Heart right ventricle (tissue), 16 donors: ENCODE results near the gene ZNFX1. TPM values are rescaled to one million over a fixed set of nuclear protein-coding genes. Genes with fewer than 3 reads are reported as not detected.

ENCODE experiments used
- ATAC-seq, 8 donors: fragments of 200-7000 bp; cut with Tn5 transposase; one replicate each; pipeline ENCODE4 v1.9.1; 2020; ENCODE audit warnings: mild to moderate bottlenecking in 8 of 8, moderate library complexity in 8 of 8, moderate number of reproducible peaks in 1 of 8
- DNase-seq, 2 donors: peaks; one replicate each; pipeline ENCODE4 v3.0.0-alpha.2; 2020
- H3K27ac ChIP-seq, 10 donors: fragments of 200-600 bp; sonication (generic) in 2 of 10; one replicate each; pipeline versions ENCODE4 v1.5.0 to v1.8.0; 2020 to 2022; ENCODE audit warnings: mild to moderate bottlenecking in 3 of 10
- H3K27me3 ChIP-seq, 7 donors: fragments of 200-600 bp; one replicate each; pipeline ENCODE4 v1.8.0; 2021 to 2022; ENCODE audit warnings: mild to moderate bottlenecking in 2 of 7
- H3K36me3 ChIP-seq, 9 donors: fragments of 200-600 bp; sonication (generic) in 1 of 9; one replicate each; pipeline versions ENCODE4 v1.5.0 to v1.8.0; 2020 to 2022; ENCODE audit warnings: mild to moderate bottlenecking in 2 of 9
- H3K4me1 ChIP-seq, 9 donors: fragments of 200-600 bp; sonication (generic) in 1 of 9; one replicate each; pipeline versions ENCODE4 v1.5.0 to v1.8.0; 2020 to 2022; ENCODE audit warnings: mild to moderate bottlenecking in 4 of 9
- H3K4me3 ChIP-seq, 10 donors: fragments of 200-600 bp; sonication (generic) in 2 of 10; one replicate each; pipeline versions ENCODE4 v1.5.0 to v1.8.0; 2020 to 2022; ENCODE audit warnings: mild to moderate bottlenecking in 7 of 10, moderate library complexity in 2 of 10
- H3K9me3 ChIP-seq, 11 donors: fragments of 200-600 bp in 10 of 11; sonication (generic) in 2 of 11; one replicate each; pipeline versions ENCODE4 v1.5.0 to v1.8.0; 2013 to 2022; ENCODE audit warnings: mild to moderate bottlenecking in 2 of 11, control low read depth in 1 of 11, moderate library complexity in 1 of 11
- CTCF ChIP-seq, 9 donors: fragments of 200-600 bp; sonication (generic) in 2 of 9; IDR thresholded peaks; one replicate each; pipeline versions ENCODE4 v1.5.0 to v1.8.0; 2021 to 2022; ENCODE audit warnings: antibody characterized with exemption in 9 of 9, mild to moderate bottlenecking in 5 of 9, moderate library complexity in 1 of 9
- WGBS, 2 donors: extraction: QIAGEN DNeasy Blood & Tissue Kit; methylation state at CpG; one replicate each; pipeline ENCODE4 v1.1.7; 2013; ENCODE audit warnings: inconsistent platforms in 1 of 2; 5-methylcytosine and 5-hydroxymethylcytosine counted together
- intact Hi-C, 10 donors: fragments of 100-400 bp; cut with DNase I; formaldehyde crosslinking; loops; one replicate each; pipeline versions ENCODE4 v1.11.1 to v1.14.2; 2022
- polyA plus RNA-seq, 2 donors: library from polyadenylated mRNA; stranded (reverse); fragments of 200-250 nt; gene quantifications; one replicate each; pipeline ENCODE4 v1.2.3, GENCODE V29; 2013
- total RNA-seq, 10 donors: library from RNA; stranded (reverse); fragmentation: NEBNext Ultra II Directional in 3 of 10; extraction: Animal tissue kit (Norgen Biotek cat#: 25700) in 3 of 10; gene quantifications; one replicate each; pipeline versions ENCODE4 v1.2.1 to v1.2.4, GENCODE V29; 2021 to 2023
- donor health status: Arrhythmogenic right ventricular cardiomyopathy.
- donor health status: ischemic (EF 13 %, LVEDD 7.1; RV severe dilation, severe dysfunction).
- donor health status: healthy with polysubstance abuse.
- donor health status: DM: no; HTN: yes; CAD: no.
- donor health status: DM: no; HTN: no; CAD: no.
- donor health status: ischemic (EF 25% LVEDD 6.9; RV normal size, moderate dysfunction).
- donor health status: ischemic (EF 25% LVEDD 5.7; RV mildly dilated, moderate dysfunction).
- donor health status: healthy.
- donor health status: DM: yes; HTN: yes; CAD: no.
- donor health status: Ischemic cardiomyopathy.
- donor health status: ischemic (EF 35%, LVEDD 5.7; RV mildly dilated, moderate dysfunction).
- donor health status: nonischemic (EF 11% LVEDD 7.7; RV severe dilation, severe dysfunction).
- donor health status: DM: yes; HTN: yes; CAD: no.
- donor health status: PGD.
- donor health status: ischemic (EF 29% LVEDD 5.4; RV normal size, mild dysfunction).
- donor health status: nonischemic (EF 23%, LVEDD 6.1; RV moderate dilation, normal function).

Gene ZNFX1
- total and polyA plus RNA-seq, 12 donors: 7.8 to 49.5 (median 23.7) TPM

GRCh38 chr20:49261173-49261572 is 16.7 kb downstream of the ZNFX1 start:
- H3K27me3 ChIP-seq: no peaks in the 10 kb centered on the region
- H3K4me3 ChIP-seq: no peak overlapping the region
- intact Hi-C loops: no loop called here
- H3K36me3 ChIP-seq: peaks cover 7 to 100% (median 97%) of the 10 kb centered on the region in 9 donors
- ATAC-seq (no peak), DNase-seq (no peak)
- peaks cover 0 to 11% (median 4%) of the 10 kb centered on the region in 9 donors for H3K4me1 ChIP-seq
- no peaks in the 10 kb centered on the region for H3K9me3 ChIP-seq
- TF ChIP-seq CTCF (IDR thresholded peaks at IDR 0.05): no peak
- 97 to 99% methylated on average over 3 of the region's 3 CpGs for WGBS, 2 donors
- H3K27ac ChIP-seq: no peak overlapping the region

- Histone ChIP-seq H3K4me3 (no peak overlapping the region), H3K27me3 (no peaks in the 10 kb centered on the region), H3K36me3 (peaks cover 10 to 100% (median 97%) of the 10 kb centered on the region in 9 donors), H3K27ac (no peak overlapping the region), H3K4me1 (peaks cover 0 to 2% (median 0%) of the 10 kb centered on the region in 9 donors), H3K9me3 (no peaks in the 10 kb centered on the region)
- DNase-seq (no peak), ATAC-seq (no peak)
- intact Hi-C loops: no loop called here
- 93 to 97% methylated on average over 4 of the region's 4 CpGs for WGBS, 2 donors
- TF ChIP-seq CTCF (IDR thresholded peaks at IDR 0.05): no peak
Measured at GRCh38 chr20:49260218-49260617, 17.6 kb downstream of the ZNFX1 start.

GRCh38 chr20:49259799-49260198 is 18.1 kb downstream of the ZNFX1 start:
- H3K36me3 ChIP-seq: peaks cover 10 to 100% (median 95%) of the 10 kb centered on the region in 9 donors
- no peak overlapping the region for H3K27ac ChIP-seq
- 91 to 96% methylated on average over 2 of the region's 2 CpGs for WGBS, 2 donors
- no peaks in the 10 kb centered on the region for H3K27me3 ChIP-seq
- ATAC-seq: no peak
- intact Hi-C loops: no loop called here
- H3K4me1 ChIP-seq: no peaks in the 10 kb centered on the region
- no peak for DNase-seq
- H3K4me3 ChIP-seq: no peak overlapping the region
- H3K9me3 ChIP-seq: no peaks in the 10 kb centered on the region
- no peak for TF ChIP-seq CTCF (IDR thresholded peaks at IDR 0.05)

- DNase-seq (no peak), ATAC-seq (no peak)
- H3K27me3 ChIP-seq: no peaks in the 10 kb centered on the region
- no peaks in the 10 kb centered on the region for H3K9me3 ChIP-seq
- TF ChIP-seq CTCF (IDR thresholded peaks at IDR 0.05): no peak
- no peaks in the 10 kb centered on the region for H3K4me1 ChIP-seq
- no peak overlapping the region for H3K27ac ChIP-seq
- peaks cover 10 to 100% (median 95%) of the 10 kb centered on the region in 9 donors for H3K36me3 ChIP-seq
- intact Hi-C loops: no loop called here
- 62 to 70% methylated on average over 4 of the region's 4 CpGs for WGBS, 2 donors
- no peak overlapping the region for H3K4me3 ChIP-seq
Measured at GRCh38 chr20:49259284-49259683, 18.6 kb downstream of the ZNFX1 start.
